HepG2 (cell line): ENCODE measurements around the gene BTBD19. TPM values are rescaled to one million over a fixed set of nuclear protein-coding genes. Genes with fewer than 3 reads are reported as not detected.

ENCODE experiments used
- ATM ChIP-seq: fragments of 450-650 bp; IDR thresholded peaks from 2 replicates; pipeline ENCODE4 v1.7.1; 2017; ENCODE audit warnings: mild to moderate bottlenecking, borderline replicate concordance
- BORCS8-MEF2B ChIP-seq: sonication (generic); formaldehyde crosslinking; IDR thresholded peaks from 2 replicates; pipeline ENCODE4 v1.8.0; 2022; ENCODE audit warnings: mild to moderate bottlenecking, missing genetic modification reagents
- DMAP1 ChIP-seq: IDR thresholded peaks from 2 replicates; pipeline ENCODE4 v1.6.1; 2016
- ERF ChIP-seq: IDR thresholded peaks from 2 replicates; pipeline ENCODE4 v1.6.1; 2018; ENCODE audit warnings: missing biosample characterization, missing genetic modification reagents
- ESRRA ChIP-seq: sonication (generic); formaldehyde crosslinking; IDR thresholded peaks from 2 replicates; pipeline ENCODE4 v1.5.1; 2020; ENCODE audit warnings: mild to moderate bottlenecking, low read depth, missing genetic modification reagents
- FOXA1 ChIP-seq, 2 experiments: fragments of 450-650 bp in 1 of 2; sonication (generic) in 1 of 2; formaldehyde crosslinking in 1 of 2; IDR thresholded peaks; 2 replicates each; pipeline versions ENCODE4 v1.4.0 to v1.6.1; 2016 to 2020; ENCODE audit warnings: missing genetic modification reagents in 1 of 2
- FOXA3 ChIP-seq: IDR thresholded peaks from 2 replicates; pipeline ENCODE4 v1.6.1; 2016; ENCODE audit warnings: missing genetic modification reagents, missing compliant biosample characterization
- HNRNPH1 ChIP-seq: fragments of 200-400 bp; formaldehyde crosslinking; optimal IDR thresholded peaks from 2 replicates; pipeline ENCODE3; 2017; ENCODE audit warnings: mild to moderate bottlenecking, low read depth, low read length
- HOXA3 ChIP-seq: sonication (generic); formaldehyde crosslinking; IDR thresholded peaks from 2 replicates; pipeline ENCODE4 v1.5.0; 2020; ENCODE audit warnings: missing genetic modification reagents
- JUN ChIP-seq: sonication (generic); formaldehyde crosslinking; IDR thresholded peaks from 2 replicates; pipeline ENCODE4 v1.4.0; 2020; ENCODE audit warnings: mild to moderate bottlenecking, missing genetic modification reagents
- MXI1 ChIP-seq: IDR thresholded peaks from 3 replicates; pipeline ENCODE4 v1.6.1; 2012; ENCODE audit warnings: low read depth, low read length, inconsistent platforms, borderline replicate concordance
- NFATC3 ChIP-seq: sonication (generic); formaldehyde crosslinking; IDR thresholded peaks from 2 replicates; pipeline ENCODE4 v1.5.1; 2020; ENCODE audit warnings: mild to moderate bottlenecking, missing genetic modification reagents
- NRL ChIP-seq: sonication (generic); formaldehyde crosslinking; IDR thresholded peaks from 2 replicates; pipeline ENCODE4 v1.5.0; 2020; ENCODE audit warnings: missing genetic modification reagents, mild to moderate bottlenecking, moderate library complexity, borderline replicate concordance
- PHB2 ChIP-seq: fragments of 450-650 bp; IDR thresholded peaks from 2 replicates; pipeline ENCODE4 v1.6.1; 2018; ENCODE audit not compliant: partially characterized antibody
- POLR2AphosphoS2 ChIP-seq: IDR thresholded peaks from 2 replicates; pipeline ENCODE4 v1.6.1; 2011; ENCODE audit warnings: low read depth, low read length, improper control_type of control experiment
- RXRB ChIP-seq: IDR thresholded peaks from 2 replicates; pipeline ENCODE4 v1.6.1; 2016; ENCODE audit warnings: borderline replicate concordance, missing genetic modification reagents, missing compliant biosample characterization
- SALL2 ChIP-seq: sonication (generic); formaldehyde crosslinking; IDR thresholded peaks from 2 replicates; pipeline ENCODE4 v1.8.1; 2023; ENCODE audit warnings: mild to moderate bottlenecking, missing genetic modification reagents, inconsistent platforms
- STAG1 ChIP-seq: sonication (generic); formaldehyde crosslinking; IDR thresholded peaks from 2 replicates; pipeline ENCODE4 v1.4.0; 2020; ENCODE audit warnings: missing genetic modification reagents
- TEAD3 ChIP-seq: optimal IDR thresholded peaks from 2 replicates; pipeline ENCODE3; 2016; ENCODE audit warnings: borderline replicate concordance
- TRIM24 ChIP-seq: sonication (generic); formaldehyde crosslinking; IDR thresholded peaks from 2 replicates; pipeline ENCODE4 v1.8.0; 2022; ENCODE audit warnings: mild to moderate bottlenecking, missing genetic modification reagents
- ZEB1 ChIP-seq: IDR thresholded peaks from 2 replicates; pipeline ENCODE4 v1.6.1; 2012; ENCODE audit warnings: mild to moderate bottlenecking, low read depth, inconsistent platforms; ENCODE audit not compliant: insufficient replicate concordance
- ZNF546 ChIP-seq: sonication (generic); formaldehyde crosslinking; conservative IDR thresholded peaks from 2 replicates; pipeline ENCODE4 v1.8.1; 2023; ENCODE audit warnings: mild to moderate bottlenecking, missing genetic modification reagents
- ZSCAN22 ChIP-seq: sonication (generic); formaldehyde crosslinking; IDR thresholded peaks from 2 replicates; pipeline ENCODE4 v1.4.0; 2020; ENCODE audit warnings: mild to moderate bottlenecking, missing genetic modification reagents
- polyA plus RNA-seq, 8 experiments: library from polyadenylated mRNA; depleted of rRNA in 3 of 8; stranded (reverse) in 7 of 8; unstranded in 1 of 8; fragments of >200 nt; fragmentation: Illumina TruSeq in 4 of 8; extraction: Trizol in 4 of 8; gene quantifications; 2 replicates each; pipeline versions ENCODE4 v1.2.1 to v1.2.3, GENCODE V29; 2011 to 2016; ENCODE audit warnings: low read depth in 4 of 8, missing spikeins in 1 of 8, mixed read lengths in 1 of 8; ENCODE audit not compliant: insufficient read depth in 1 of 8
- total RNA-seq, 5 experiments: library from RNA; depleted of rRNA; stranded (reverse); fragments of >200 nt; fragmentation: Illumina TruSeq; extraction: Trizol; gene quantifications; 2 replicates each; pipeline ENCODE4 v1.2.3, GENCODE V29; 2016; ENCODE audit warnings: low read depth in 1 of 5
- TF ChIP-seq, protein P1 (sequence below): sonication (generic); formaldehyde crosslinking; conservative IDR thresholded peaks from 2 replicates; pipeline ENCODE4 v1.8.1; 2023; ENCODE audit warnings: missing genetic modification reagents
- TF ChIP-seq, protein P2 (sequence below): sonication (generic); formaldehyde crosslinking; IDR thresholded peaks from 2 replicates; pipeline ENCODE4 v1.4.0; 2020; ENCODE audit warnings: missing genetic modification reagents, borderline replicate concordance
- TF ChIP-seq, protein P3 (sequence below): IDR thresholded peaks from 2 replicates; pipeline ENCODE4 v1.6.1; 2016; ENCODE audit warnings: low read depth
- TF ChIP-seq, protein P4 (sequence below): IDR thresholded peaks from 2 replicates; pipeline ENCODE4 v1.6.1; 2016; ENCODE audit warnings: mild to moderate bottlenecking

Gene BTBD19
- total and polyA plus RNA-seq, 2 of the 13 experiments (the other 11 are each of a cell fraction or from before 2014, with no cell fraction given) = 2.7 to 6.7 TPM

DNA sequence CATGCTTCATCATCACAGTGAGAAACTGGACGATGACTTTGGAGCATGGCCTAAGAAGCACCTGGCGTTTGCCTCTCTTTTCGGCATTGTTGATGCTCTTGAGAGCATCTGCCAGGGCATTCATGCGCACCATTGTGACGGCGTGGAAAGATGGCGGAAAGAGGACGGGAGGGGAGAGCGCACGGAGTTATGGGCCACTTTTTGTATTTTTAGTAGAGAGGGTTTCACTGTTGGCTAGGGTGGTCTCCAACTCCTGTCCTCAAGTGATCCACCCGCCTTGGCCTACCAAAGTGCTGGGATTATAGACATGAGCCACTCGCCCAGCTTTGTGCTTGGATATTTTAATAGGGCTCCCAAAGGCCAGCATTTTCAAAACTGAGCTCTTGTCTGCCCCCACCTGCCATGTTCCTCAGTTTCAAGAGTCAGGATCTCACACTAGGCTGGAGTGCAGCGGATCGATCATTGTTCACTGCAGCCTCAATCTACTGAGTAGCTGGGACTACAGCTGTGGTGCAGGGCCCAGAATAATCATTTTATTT lies 27.7 kb upstream of the BTBD19 start (continued):
- TF ChIP-seq, protein P1, sequence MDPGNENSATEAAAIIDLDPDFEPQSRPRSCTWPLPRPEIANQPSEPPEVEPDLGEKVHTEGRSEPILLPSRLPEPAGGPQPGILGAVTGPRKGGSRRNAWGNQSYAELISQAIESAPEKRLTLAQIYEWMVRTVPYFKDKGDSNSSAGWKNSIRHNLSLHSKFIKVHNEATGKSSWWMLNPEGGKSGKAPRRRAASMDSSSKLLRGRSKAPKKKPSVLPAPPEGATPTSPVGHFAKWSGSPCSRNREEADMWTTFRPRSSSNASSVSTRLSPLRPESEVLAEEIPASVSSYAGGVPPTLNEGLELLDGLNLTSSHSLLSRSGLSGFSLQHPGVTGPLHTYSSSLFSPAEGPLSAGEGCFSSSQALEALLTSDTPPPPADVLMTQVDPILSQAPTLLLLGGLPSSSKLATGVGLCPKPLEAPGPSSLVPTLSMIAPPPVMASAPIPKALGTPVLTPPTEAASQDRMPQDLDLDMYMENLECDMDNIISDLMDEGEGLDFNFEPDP (CRISPR knock-in tag) = no peak
- TF ChIP-seq MXI1 (no peak), RXRB (CRISPR knock-in tag) (no peak), FOXA1 (IDR thresholded peaks at IDR 0.05) (no peak), FOXA1 (CRISPR knock-in tag; IDR thresholded peaks at IDR 0.05) (no peak), DMAP1 (CRISPR knock-in tag) (no peak), SALL2 (CRISPR knock-in tag) (no peak), ZNF546 (no peak), STAG1 (CRISPR knock-in tag) (no peak), TEAD3 (peak; percentile 14), NFATC3 (CRISPR knock-in tag) (no peak), FOXA3 (CRISPR knock-in tag) (no peak), ESRRA (CRISPR knock-in tag) (no peak), BORCS8-MEF2B (CRISPR knock-in tag) (no peak), PHB2 (no peak), HOXA3 (CRISPR knock-in tag) (no peak), ZEB1 (no peak), POLR2AphosphoS2 (peak; percentile 79; the same call in 1 of the 2 replicates), TRIM24 (CRISPR knock-in tag) (no peak), ERF (CRISPR knock-in tag) (no peak), JUN (CRISPR knock-in tag) (no peak), ZSCAN22 (CRISPR knock-in tag) (no peak), NRL (CRISPR knock-in tag) (no peak), ATM (no peak), HNRNPH1 (no peak)
- TF ChIP-seq, protein P2, sequence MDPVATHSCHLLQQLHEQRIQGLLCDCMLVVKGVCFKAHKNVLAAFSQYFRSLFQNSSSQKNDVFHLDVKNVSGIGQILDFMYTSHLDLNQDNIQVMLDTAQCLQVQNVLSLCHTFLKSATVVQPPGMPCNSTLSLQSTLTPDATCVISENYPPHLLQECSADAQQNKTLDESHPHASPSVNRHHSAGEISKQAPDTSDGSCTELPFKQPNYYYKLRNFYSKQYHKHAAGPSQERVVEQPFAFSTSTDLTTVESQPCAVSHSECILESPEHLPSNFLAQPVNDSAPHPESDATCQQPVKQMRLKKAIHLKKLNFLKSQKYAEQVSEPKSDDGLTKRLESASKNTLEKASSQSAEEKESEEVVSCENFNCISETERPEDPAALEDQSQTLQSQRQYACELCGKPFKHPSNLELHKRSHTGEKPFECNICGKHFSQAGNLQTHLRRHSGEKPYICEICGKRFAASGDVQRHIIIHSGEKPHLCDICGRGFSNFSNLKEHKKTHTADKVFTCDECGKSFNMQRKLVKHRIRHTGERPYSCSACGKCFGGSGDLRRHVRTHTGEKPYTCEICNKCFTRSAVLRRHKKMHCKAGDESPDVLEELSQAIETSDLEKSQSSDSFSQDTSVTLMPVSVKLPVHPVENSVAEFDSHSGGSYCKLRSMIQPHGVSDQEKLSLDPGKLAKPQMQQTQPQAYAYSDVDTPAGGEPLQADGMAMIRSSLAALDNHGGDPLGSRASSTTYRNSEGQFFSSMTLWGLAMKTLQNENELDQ (CRISPR knock-in tag) = no peak
- TF ChIP-seq, protein P3, sequence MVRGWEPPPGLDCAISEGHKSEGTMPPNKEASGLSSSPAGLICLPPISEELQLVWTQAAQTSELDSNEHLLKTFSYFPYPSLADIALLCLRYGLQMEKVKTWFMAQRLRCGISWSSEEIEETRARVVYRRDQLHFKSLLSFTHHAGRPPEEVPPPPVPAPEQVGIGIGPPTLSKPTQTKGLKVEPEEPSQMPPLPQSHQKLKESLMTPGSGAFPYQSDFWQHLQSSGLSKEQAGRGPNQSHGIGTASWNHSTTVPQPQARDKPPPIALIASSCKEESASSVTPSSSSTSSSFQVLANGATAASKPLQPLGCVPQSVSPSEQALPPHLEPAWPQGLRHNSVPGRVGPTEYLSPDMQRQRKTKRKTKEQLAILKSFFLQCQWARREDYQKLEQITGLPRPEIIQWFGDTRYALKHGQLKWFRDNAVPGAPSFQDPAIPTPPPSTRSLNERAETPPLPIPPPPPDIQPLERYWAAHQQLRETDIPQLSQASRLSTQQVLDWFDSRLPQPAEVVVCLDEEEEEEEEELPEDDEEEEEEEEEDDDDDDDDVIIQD = no peak
- TF ChIP-seq, protein P4, sequence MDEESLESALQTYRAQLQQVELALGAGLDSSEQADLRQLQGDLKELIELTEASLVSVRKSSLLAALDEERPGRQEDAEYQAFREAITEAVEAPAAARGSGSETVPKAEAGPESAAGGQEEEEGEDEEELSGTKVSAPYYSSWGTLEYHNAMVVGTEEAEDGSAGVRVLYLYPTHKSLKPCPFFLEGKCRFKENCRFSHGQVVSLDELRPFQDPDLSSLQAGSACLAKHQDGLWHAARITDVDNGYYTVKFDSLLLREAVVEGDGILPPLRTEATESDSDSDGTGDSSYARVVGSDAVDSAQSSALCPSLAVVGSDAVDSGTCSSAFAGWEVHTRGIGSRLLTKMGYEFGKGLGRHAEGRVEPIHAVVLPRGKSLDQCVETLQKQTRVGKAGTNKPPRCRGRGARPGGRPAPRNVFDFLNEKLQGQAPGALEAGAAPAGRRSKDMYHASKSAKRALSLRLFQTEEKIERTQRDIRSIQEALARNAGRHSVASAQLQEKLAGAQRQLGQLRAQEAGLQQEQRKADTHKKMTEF (CRISPR knock-in tag) = no peak
